Measurements from ENCODE around the gene ELANE.
"Not testable (repeated sequence)": the region's sequence is repeated elsewhere in the genome, so short reads cannot be mapped to it uniquely, and the experiment has no call there.

ELANE gene

GRCh38 chr19:881385-882071 lies 29.4 kb downstream of the ELANE start:
- no peak for DNase-seq

- no peak for DNase-seq
Observed at GRCh38 chr19:882871-883497, 30.9 kb downstream of the ELANE start.

- no peak for DNase-seq
Observed at GRCh38 chr19:883661-884211, 31.6 kb downstream of the ELANE start.

GRCh38 chr19:884420-885211 lies 32.5 kb downstream of the ELANE start:
- no peak for DNase-seq

GRCh38 chr19:885536-886224 lies 33.6 kb downstream of the ELANE start:
- no peak for DNase-seq

GRCh38 chr19:887072-887471 lies 35.0 kb downstream of the ELANE start:
- DNase-seq, result no peak

GRCh38 chr19:887599-887998 lies 35.5 kb downstream of the ELANE start:
- DNase-seq, result no peak

GRCh38 chr19:888581-889385 lies 36.7 kb downstream of the ELANE start:
- DNase-seq, result peak; percentile 47

GRCh38 chr19:889662-890295 lies 37.7 kb downstream of the ELANE start:
- no peak for DNase-seq

- DNase-seq, result no peak
Observed at GRCh38 chr19:890831-891230, 38.7 kb downstream of the ELANE start.

- DNase-seq, result not testable (repeated sequence)
Observed at GRCh38 chr19:891421-892200, 39.5 kb downstream of the ELANE start.

GRCh38 chr19:892243-892893 lies 40.3 kb downstream of the ELANE start:
- peak; percentile 55 for DNase-seq

GRCh38 chr19:892894-893689 lies 41.0 kb downstream of the ELANE start, which contains the start of the genes MED16 and RNU6-9:
Gene MED16, minus strand, starts transcription at chr19:893187. Its CDS starts 2,056 bp downstream, at chr19:891131.
Gene RNU6-9, plus strand, starts transcription at chr19:893484.
- peak; percentile 88 for DNase-seq

GRCh38 chr19:896434-896833 lies 44.3 kb downstream of the ELANE start:
- DNase-seq, result no peak

GRCh38 chr19:896999-897398 lies 44.9 kb downstream of the ELANE start:
- DNase-seq, result no peak

GRCh38 chr19:897442-898039 lies 45.4 kb downstream of the ELANE start:
- DNase-seq, result no peak

- no peak for DNase-seq
Observed at GRCh38 chr19:898663-899062, 46.6 kb downstream of the ELANE start.

GRCh38 chr19:899336-900042 lies 47.4 kb downstream of the ELANE start:
- DNase-seq, result no peak

Measured in activated CD8-positive, alpha-beta memory T cell treated with anti-CD3 and anti-CD28 coated beads, Interleukin-2, amount 50 U/mL, for 4 hours (primary cell).